ENCODE results near the gene SEMA3D. TPM values are rescaled to one million over a fixed set of nuclear protein-coding genes. Genes with fewer than 3 reads are reported as not detected.
"Not testable (repeated sequence)": the region's sequence is repeated elsewhere in the genome, so short reads cannot be mapped to it uniquely, and the experiment has no call there.

The SEMA3D gene
- total and polyA plus RNA-seq, 4 experiments from 2014 or later, result not detected

DNA sequence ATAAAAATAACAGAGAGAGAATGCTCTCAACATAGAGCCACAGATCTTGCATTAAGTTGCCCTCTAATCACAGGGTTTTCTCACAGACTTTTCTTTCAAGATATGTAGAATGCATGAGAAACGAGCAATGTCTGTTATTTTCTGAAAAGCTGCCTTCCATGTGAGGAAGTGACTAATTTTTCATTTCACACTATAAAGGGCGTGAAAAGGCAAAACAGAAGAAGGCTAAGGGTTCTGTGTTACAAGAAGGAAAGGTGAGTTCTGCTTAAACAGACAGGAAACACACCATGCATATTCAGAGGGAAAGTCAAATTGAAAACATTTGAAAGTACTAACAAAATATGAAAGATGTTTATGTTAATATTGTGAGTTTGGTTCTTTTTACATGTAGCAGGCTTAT lies 189.2 kb downstream of the SEMA3D start:
- Mint-ChIP-seq H3K9me3 (peaks cover 0 to 2% (median 0%) of the 10 kb centered on the region in 8 donors), H3K27me3 (no peaks in the 10 kb centered on the region), H3K4me1 (no peaks in the 10 kb centered on the region), H3K36me3 (no peaks in the 10 kb centered on the region), H3K4me3 (no peak overlapping the region), H3K27ac (no peak overlapping the region)
- H3K9me3 ChIP-seq (ENCODE audit: control insufficient read depth in 1 of 2, low read length in 2 of 2), result no peaks in the 10 kb centered on the region
- H3K4me1 ChIP-seq (ENCODE audit: insufficient read depth, low read length), result no peaks in the 10 kb centered on the region
- DNase-seq, result no peak
- H3K36me3 ChIP-seq (ENCODE audit: insufficient read depth, low read length), result no peaks in the 10 kb centered on the region
- no peak overlapping the region for H3K27ac ChIP-seq (ENCODE audit: low read depth, low read length)
- H3K27me3 ChIP-seq (ENCODE audit: insufficient read depth, low read length), result no peaks in the 10 kb centered on the region
- H3K4me3 ChIP-seq (ENCODE audit: low read length in 2 of 2), result no peak overlapping the region
- ChIA-PET CTCF (ENCODE audit: partially characterized antibody) (no interaction called here), POLR2A (ENCODE audit: partially characterized antibody) (no interaction called here)
- intact Hi-C loops (cut with micrococcal nuclease), result no loop called here

DNA sequence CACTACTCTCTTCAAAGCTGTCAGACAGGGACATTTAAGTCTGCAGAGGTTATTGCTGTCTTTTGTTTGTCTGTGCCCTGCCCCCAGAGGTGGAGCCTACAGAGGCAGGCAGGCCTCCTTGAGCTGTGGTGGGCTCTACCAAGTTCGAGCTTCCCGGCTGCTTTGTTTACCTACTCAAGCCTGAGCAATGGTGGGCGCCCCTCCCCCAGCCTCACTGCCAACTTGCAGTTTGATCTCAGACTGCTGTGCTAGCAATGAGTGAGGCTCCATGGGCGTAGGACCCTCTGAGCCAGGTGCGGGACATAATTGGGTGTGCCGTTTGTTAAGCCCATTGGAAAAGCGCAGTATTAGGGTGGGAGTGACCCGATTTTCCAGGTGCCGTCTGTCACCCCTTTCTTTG lies 193.9 kb downstream of the SEMA3D start:
- H3K4me3 ChIP-seq (ENCODE audit: low read length in 2 of 2); H3K4me1 ChIP-seq (ENCODE audit: insufficient read depth, low read length); H3K27me3 Mint-ChIP-seq; H3K9me3 ChIP-seq (ENCODE audit: control insufficient read depth in 1 of 2, low read length in 2 of 2); CTCF ChIA-PET (ENCODE audit: partially characterized antibody); H3K27ac Mint-ChIP-seq; H3K27me3 ChIP-seq (ENCODE audit: insufficient read depth, low read length); H3K27ac ChIP-seq (ENCODE audit: low read depth, low read length); H3K4me1 Mint-ChIP-seq; DNase-seq; H3K36me3 Mint-ChIP-seq; H3K9me3 Mint-ChIP-seq; POLR2A ChIA-PET (ENCODE audit: partially characterized antibody); H3K36me3 ChIP-seq (ENCODE audit: insufficient read depth, low read length); intact Hi-C loops (cut with micrococcal nuclease); H3K4me3 Mint-ChIP-seq: not testable (repeated sequence)

DNA sequence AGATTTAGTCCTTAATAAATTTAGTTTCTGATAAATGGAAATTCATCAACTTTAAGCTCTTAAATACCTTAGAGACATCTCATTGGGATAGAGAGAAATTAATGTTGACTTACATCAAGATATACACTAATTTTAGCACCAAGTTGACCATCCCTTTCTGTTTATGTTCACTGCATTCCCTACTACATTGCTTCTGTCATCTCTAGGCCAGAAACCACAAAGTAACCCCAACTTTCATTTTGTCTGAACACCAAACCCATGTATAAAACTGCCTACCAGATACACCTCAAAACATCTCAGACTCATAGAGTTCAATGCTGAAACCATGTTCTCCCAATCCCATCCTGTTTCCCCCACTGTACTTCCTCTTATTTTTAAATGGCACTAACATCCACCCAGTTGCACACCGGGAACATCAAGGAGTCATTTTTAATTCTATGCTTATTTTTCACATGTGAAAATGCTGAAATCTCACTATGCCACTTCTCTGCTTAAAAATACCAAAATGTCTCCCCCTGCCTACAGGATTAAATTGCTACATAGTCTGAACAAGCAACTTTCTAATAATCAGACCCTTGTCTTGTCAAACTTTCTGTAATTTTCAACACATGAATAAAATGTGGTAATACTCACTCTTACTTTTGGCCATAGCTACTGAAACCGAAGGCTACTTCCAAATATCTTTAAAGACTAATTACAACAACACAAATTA lies 201.6 kb downstream of the SEMA3D start:
- H3K36me3 Mint-ChIP-seq, result no peaks in the 10 kb centered on the region
- no peaks in the 10 kb centered on the region for H3K27me3 ChIP-seq (ENCODE audit: insufficient read depth, low read length)

GRCh38 chr7:84982199-84982598 lies 204.7 kb downstream of the SEMA3D start:
- Mint-ChIP-seq H3K27ac (no peak overlapping the region), H3K4me3 (no peak overlapping the region), H3K9me3 (peaks cover 0 to 10% (median 5%) of the 10 kb centered on the region in 8 donors), H3K27me3 (no peaks in the 10 kb centered on the region), H3K36me3 (no peaks in the 10 kb centered on the region), H3K4me1 (no peaks in the 10 kb centered on the region)
- H3K27ac ChIP-seq (ENCODE audit: low read depth, low read length), result no peak overlapping the region
- intact Hi-C loops (cut with micrococcal nuclease), result no loop called here
- H3K4me3 ChIP-seq (ENCODE audit: low read length in 2 of 2), result no peak overlapping the region
- H3K27me3 ChIP-seq (ENCODE audit: insufficient read depth, low read length), result no peaks in the 10 kb centered on the region
- no peaks in the 10 kb centered on the region for H3K4me1 ChIP-seq (ENCODE audit: insufficient read depth, low read length)
- CTCF ChIA-PET (ENCODE audit: partially characterized antibody), result no interaction called here
- H3K9me3 ChIP-seq (ENCODE audit: control insufficient read depth in 1 of 2, low read length in 2 of 2), result no peaks in the 10 kb centered on the region
- H3K36me3 ChIP-seq (ENCODE audit: insufficient read depth, low read length), result no peaks in the 10 kb centered on the region
- no peak for DNase-seq
- POLR2A ChIA-PET (ENCODE audit: partially characterized antibody), result no interaction called here

More for the DNA sequence above, 201.6 kb downstream of the SEMA3D start:
- Mint-ChIP-seq H3K27me3 (no peaks in the 10 kb centered on the region), H3K4me1 (no peaks in the 10 kb centered on the region), H3K4me3 (no peak overlapping the region), H3K9me3 (peaks cover 0 to 10% (median 5%) of the 10 kb centered on the region in 8 donors), H3K27ac (no peak overlapping the region)
- no peak for DNase-seq
- Histone ChIP-seq H3K27ac (ENCODE audit: low read depth, low read length) (no peak overlapping the region), H3K9me3 (ENCODE audit: control insufficient read depth in 1 of 2, low read length in 2 of 2) (no peaks in the 10 kb centered on the region), H3K4me3 (ENCODE audit: low read length in 2 of 2) (no peak overlapping the region), H3K36me3 (ENCODE audit: insufficient read depth, low read length) (no peaks in the 10 kb centered on the region), H3K4me1 (ENCODE audit: insufficient read depth, low read length) (no peaks in the 10 kb centered on the region)
- CTCF ChIA-PET (ENCODE audit: partially characterized antibody), result no interaction called here
- POLR2A ChIA-PET (ENCODE audit: partially characterized antibody), result no interaction called here
- intact Hi-C loops (cut with micrococcal nuclease), result no loop called here

DNA sequence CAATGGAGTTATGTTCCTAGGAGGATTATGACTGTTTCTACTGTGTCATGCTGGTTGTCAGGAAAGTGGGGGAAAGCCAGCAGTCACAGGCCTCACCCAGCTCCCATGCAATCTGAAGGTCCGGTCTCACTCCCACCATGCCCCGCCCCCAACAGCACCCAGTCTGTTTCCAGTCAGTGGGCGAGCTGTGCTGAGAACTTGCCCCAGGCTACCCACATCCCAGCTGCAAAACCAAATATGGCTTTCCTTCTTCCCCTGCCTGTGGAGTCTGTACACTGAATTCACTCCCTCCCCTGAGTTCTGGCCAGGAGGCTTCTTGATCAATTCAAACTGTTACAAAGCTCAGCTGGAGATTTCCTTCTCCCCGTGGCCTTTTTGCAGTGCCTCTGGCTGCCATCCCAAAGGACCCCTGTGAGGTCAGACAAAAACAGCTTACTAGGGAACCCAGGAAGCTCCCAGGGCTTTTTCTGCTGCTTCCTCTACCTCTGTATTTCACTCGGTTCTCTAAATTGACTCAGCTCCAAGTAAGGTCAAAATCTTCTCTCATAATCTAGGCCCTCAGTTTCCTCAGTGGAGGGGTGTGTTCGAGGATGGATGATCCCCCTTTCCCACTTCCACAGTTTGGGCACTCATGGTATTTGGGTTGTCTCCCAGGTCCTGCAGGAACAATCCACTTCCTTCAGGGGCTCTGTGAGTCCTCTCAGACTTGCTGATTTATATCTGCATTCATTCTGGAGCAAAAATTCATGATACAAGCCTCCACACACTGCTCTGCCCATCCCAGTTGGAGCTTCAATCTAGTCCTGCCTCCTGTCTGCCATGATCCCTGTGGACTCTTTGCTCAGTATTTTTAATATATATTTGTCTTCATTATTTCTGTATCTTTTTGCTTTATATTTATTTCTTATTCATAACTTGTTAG lies 205.5 kb downstream of the SEMA3D start:
- POLR2A ChIA-PET (ENCODE audit: partially characterized antibody), result no interaction called here
- no peak overlapping the region for H3K4me3 Mint-ChIP-seq
- no peak for DNase-seq
- intact Hi-C loops (cut with micrococcal nuclease), result no loop called here
- H3K27ac Mint-ChIP-seq, result no peak overlapping the region
- Histone ChIP-seq H3K27me3 (ENCODE audit: insufficient read depth, low read length) (no peaks in the 10 kb centered on the region), H3K9me3 (ENCODE audit: control insufficient read depth in 1 of 2, low read length in 2 of 2) (no peaks in the 10 kb centered on the region), H3K36me3 (ENCODE audit: insufficient read depth, low read length) (no peaks in the 10 kb centered on the region), H3K4me3 (ENCODE audit: low read length in 2 of 2) (no peak overlapping the region), H3K27ac (ENCODE audit: low read depth, low read length) (no peak overlapping the region), H3K4me1 (ENCODE audit: insufficient read depth, low read length) (no peaks in the 10 kb centered on the region)
- CTCF ChIA-PET (ENCODE audit: partially characterized antibody), result no interaction called here
- no peaks in the 10 kb centered on the region for H3K36me3 Mint-ChIP-seq
- H3K4me1 Mint-ChIP-seq, result no peaks in the 10 kb centered on the region
- H3K27me3 Mint-ChIP-seq, result no peaks in the 10 kb centered on the region
- H3K9me3 Mint-ChIP-seq, result peaks cover 0 to 10% (median 5%) of the 10 kb centered on the region in 8 donors

GRCh38 chr7:84975586-84976185 lies 211.2 kb downstream of the SEMA3D start:
- no peak overlapping the region for H3K4me3 Mint-ChIP-seq
- Histone ChIP-seq H3K4me1 (ENCODE audit: insufficient read depth, low read length) (no peaks in the 10 kb centered on the region), H3K36me3 (ENCODE audit: insufficient read depth, low read length) (no peaks in the 10 kb centered on the region), H3K27ac (ENCODE audit: low read depth, low read length) (no peak overlapping the region), H3K4me3 (ENCODE audit: low read length in 2 of 2) (no peak overlapping the region), H3K9me3 (ENCODE audit: control insufficient read depth in 1 of 2, low read length in 2 of 2) (no peaks in the 10 kb centered on the region), H3K27me3 (ENCODE audit: insufficient read depth, low read length) (no peaks in the 10 kb centered on the region)
- ChIA-PET CTCF (ENCODE audit: partially characterized antibody) (no interaction called here), POLR2A (ENCODE audit: partially characterized antibody) (no interaction called here)
- H3K4me1 Mint-ChIP-seq, result no peaks in the 10 kb centered on the region
- no peak overlapping the region for H3K27ac Mint-ChIP-seq
- intact Hi-C loops (cut with micrococcal nuclease), result no loop called here
- no peaks in the 10 kb centered on the region for H3K27me3 Mint-ChIP-seq
- no peaks in the 10 kb centered on the region for H3K36me3 Mint-ChIP-seq
- H3K9me3 Mint-ChIP-seq, result peaks cover 0 to 6% (median 0%) of the 10 kb centered on the region in 8 donors
- DNase-seq, result no peak

DNA sequence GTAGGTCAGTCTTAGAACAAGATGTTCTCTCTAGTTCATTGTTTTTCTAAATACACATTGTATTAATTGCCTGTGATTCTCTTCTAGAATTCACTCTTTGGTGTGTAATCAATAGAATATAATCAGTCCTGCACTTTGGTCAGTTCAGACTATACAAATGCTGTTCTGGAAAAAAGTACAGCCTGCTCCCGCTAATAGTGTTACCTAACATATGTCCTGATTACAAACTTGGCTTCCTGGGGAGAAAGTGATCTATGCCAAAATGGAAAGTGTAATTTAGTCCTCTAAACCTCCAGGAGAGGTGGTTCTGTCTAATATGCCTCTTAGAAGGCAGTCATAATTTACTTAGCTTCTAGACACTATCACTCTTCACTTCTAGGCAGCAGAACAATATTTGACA lies 215.5 kb downstream of the SEMA3D start:
- no peak for DNase-seq
- ChIA-PET POLR2A (ENCODE audit: partially characterized antibody) (no interaction called here), CTCF (ENCODE audit: partially characterized antibody) (no interaction called here)
- intact Hi-C loops (cut with micrococcal nuclease), result no loop called here
- Histone ChIP-seq H3K27ac (ENCODE audit: low read depth, low read length) (no peak overlapping the region), H3K36me3 (ENCODE audit: insufficient read depth, low read length) (no peaks in the 10 kb centered on the region), H3K4me1 (ENCODE audit: insufficient read depth, low read length) (no peaks in the 10 kb centered on the region), H3K27me3 (ENCODE audit: insufficient read depth, low read length) (no peaks in the 10 kb centered on the region), H3K9me3 (ENCODE audit: control insufficient read depth in 1 of 2, low read length in 2 of 2) (no peaks in the 10 kb centered on the region), H3K4me3 (ENCODE audit: low read length in 2 of 2) (no peak overlapping the region)
- no peaks in the 10 kb centered on the region for H3K36me3 Mint-ChIP-seq
- no peaks in the 10 kb centered on the region for H3K4me1 Mint-ChIP-seq
- no peak overlapping the region for H3K27ac Mint-ChIP-seq
- H3K4me3 Mint-ChIP-seq, result no peak overlapping the region
- H3K27me3 Mint-ChIP-seq, result no peaks in the 10 kb centered on the region
- H3K9me3 Mint-ChIP-seq, result peaks cover 0 to 6% (median under 1%) of the 10 kb centered on the region in 8 donors

All from CD4-positive, alpha-beta memory T cell (primary cell).